Activated gamma-delta T cell treated with anti-CD3 and anti-CD28 coated beads, Interleukin-2, amount 50 U/mL, for 16 hours (primary cell): ENCODE results near the gene RELL2.

Experiments
- DNase-seq: peaks from one replicate; pipeline ENCODE4 v3.0.0-alpha.2; 2020; ENCODE audit warnings: low read depth

Gene RELL2

GRCh38 chr5:141680178-141680577 is 43.4 kb downstream of the RELL2 start:
- no peak for DNase-seq

DNA sequence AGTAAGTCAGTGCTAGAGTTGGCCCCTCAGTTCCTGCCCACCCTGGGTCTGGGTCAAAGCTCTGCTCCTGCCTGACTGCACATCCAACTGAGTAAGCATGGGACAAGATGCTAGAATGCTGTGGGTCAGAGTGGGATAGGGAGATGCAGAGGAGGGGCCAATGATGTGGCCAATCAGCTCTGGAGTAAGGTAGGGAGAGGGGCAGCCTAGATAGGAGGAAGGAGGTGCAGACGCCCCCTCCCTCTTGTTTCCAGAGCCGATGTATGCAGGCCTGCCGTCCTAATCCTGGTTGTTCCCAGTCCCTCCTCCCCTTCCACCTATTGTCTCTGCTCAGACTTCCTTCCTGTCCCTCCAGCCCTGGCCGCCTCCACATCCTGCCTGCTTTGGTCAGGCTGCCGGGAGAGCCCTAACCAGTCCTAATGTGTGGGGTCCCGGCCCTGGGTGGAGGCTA is 44.0 kb downstream of the RELL2 start:
- DNase-seq = no peak

DNA sequence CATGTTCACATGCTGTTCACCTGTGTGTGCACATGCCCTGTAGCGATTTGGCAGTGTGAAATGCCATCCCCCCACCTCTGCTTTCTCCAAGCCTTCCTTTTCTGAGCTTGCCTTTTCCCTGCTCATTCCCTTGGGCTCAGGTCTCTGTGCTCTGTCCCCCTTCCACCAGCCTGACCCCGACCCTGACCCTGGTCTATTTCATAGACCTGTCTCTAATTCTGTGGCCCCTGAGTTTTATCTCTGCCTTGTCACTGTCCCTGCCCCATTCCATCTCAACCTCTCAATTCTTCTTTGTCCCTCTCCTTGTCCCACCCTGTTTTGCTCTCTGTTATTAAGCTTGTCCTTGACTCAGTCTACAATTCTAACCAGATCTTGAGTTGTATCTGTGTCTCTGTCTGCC is 44.5 kb downstream of the RELL2 start:
- no peak for DNase-seq

GRCh38 chr5:141681695-141682641 is 45.2 kb downstream of the RELL2 start, which contains the start of gene ARAP3:
TSS of gene ARAP3 (minus strand) at chr5:141682230. CDS start at chr5:141680486, 1,744 bp downstream.
- DNase-seq = no peak

- DNase-seq = no peak
These were observed 46.9 kb downstream of the RELL2 start for GRCh38 chr5:141683596-141684141.

DNA sequence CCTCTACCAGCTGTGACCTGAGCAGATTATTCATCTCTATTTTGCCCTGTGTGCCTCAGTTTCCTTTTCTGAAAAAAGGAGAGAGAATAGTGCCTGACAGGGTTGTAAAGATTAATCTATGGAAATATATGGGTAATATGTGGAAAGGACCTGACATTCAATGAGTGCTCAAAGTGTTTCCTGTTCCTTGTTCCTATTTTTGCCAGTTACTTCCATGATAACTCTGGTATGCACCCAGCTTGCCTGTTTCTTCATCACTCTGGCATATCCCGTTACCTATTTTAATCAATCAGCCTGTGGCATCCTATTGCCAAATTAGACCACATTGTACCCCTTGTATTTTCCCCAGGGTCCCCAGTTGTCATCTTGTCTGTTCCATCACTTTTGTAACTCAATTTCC is 48.8 kb downstream of the RELL2 start:
- DNase-seq = no peak

GRCh38 chr5:141686648-141687416 is 50.0 kb downstream of the RELL2 start:
- no peak for DNase-seq
